Placental pericyte (primary cell): Measurements from ENCODE around the gene CT45A10. TPM values are rescaled to one million over a fixed set of nuclear protein-coding genes. Genes with fewer than 3 reads are reported as not detected.

Experiments
- total RNA-seq: library from RNA; depleted of rRNA; stranded (reverse); fragments of >200 nt; gene quantifications from 2 replicates; pipeline ENCODE4 v1.2.3, GENCODE V29; 2012

The CT45A10 gene
- not detected in 2 replicates for total RNA-seq

GRCh38 chrX:135893294-135893817 is at the start of gene CT45A10, which contains the start of gene SAGE1:
Gene CT45A10, minus strand, starts transcription at chrX:135893444. Its CDS starts 8,100 bp downstream, at chrX:135885344.
Gene SAGE1, plus strand, starts transcription at chrX:135893716. Its CDS starts 2,527 bp downstream, at chrX:135896243.

DNA sequence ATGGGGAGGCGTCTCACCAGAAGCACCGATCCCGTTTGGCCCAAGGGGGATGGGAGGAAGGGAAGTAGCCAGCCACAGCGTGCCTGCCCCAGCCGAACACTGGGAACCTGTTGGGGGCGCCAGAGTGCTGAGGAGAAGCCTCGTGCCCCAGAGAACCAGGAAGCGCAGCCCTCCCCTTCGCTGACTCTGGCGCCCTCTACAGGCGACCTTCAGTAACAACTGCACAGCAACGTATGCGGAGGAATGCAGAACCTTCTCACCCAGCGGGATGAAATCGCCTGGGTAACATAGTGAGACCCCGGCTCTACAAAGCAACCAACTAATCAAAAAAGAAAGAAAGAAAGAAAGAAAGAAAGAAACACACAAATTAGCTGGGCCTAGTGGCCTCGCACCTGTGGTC is 21.5 kb downstream of the CT45A10 start, which contains the start of gene CT45A9:
CT45A9 (minus strand) TSS at position 101 of the 400 bp plus-strand sequence. CDS start 3,751 bp downstream, outside the sequence.

DNA sequence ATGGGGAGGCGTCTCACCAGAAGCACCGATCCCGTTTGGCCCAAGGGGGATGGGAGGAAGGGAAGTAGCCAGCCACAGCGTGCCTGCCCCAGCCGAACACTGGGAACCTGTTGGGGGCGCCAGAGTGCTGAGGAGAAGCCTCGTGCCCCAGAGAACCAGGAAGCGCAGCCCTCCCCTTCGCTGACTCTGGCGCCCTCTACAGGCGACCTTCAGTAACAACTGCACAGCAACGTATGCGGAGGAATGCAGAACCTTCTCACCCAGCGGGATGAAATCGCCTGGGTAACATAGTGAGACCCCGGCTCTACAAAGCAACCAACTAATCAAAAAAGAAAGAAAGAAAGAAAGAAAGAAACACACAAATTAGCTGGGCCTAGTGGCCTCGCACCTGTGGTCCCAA is 38.8 kb downstream of the CT45A10 start, which contains the start of gene CT45A8:
CT45A8 (minus strand) TSS at position 101 of the 400 bp plus-strand sequence. CDS start 3,755 bp downstream, outside the sequence.

DNA sequence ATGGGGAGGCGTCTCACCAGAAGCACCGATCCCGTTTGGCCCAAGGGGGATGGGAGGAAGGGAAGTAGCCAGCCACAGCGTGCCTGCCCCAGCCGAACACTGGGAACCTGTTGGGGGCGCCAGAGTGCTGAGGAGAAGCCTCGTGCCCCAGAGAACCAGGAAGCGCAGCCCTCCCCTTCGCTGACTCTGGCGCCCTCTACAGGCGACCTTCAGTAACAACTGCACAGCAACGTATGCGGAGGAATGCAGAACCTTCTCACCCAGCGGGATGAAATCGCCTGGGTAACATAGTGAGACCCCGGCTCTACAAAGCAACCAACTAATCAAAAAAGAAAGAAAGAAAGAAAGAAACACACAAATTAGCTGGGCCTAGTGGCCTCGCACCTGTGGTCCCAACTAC is 56.1 kb downstream of the CT45A10 start, which contains the start of gene CT45A7:
CT45A7 (minus strand) TSS at position 101 of the 400 bp plus-strand sequence. CDS start 3,747 bp downstream, outside the sequence.

Other genes with a start within 250 kb of the CT45A10 start
- gene CT45A1, start 179.8 kb downstream of the CT45A10 start, total RNA-seq: not detected in 2 replicates
- not detected in 2 replicates for gene CT45A3, start 125.3 kb downstream of the CT45A10 start, total RNA-seq
- not detected in 2 replicates for gene CT45A5, start 107.9 kb downstream of the CT45A10 start, total RNA-seq
- not detected in 2 replicates for gene CT45A6, start 90.7 kb downstream of the CT45A10 start, total RNA-seq
- gene CT45A2, start 73.4 kb downstream of the CT45A10 start, total RNA-seq: not detected in 2 replicates
- not detected in 2 replicates for gene CT45A7, start 56.2 kb downstream of the CT45A10 start, total RNA-seq
- not detected in 2 replicates for gene CT45A8, start 38.9 kb downstream of the CT45A10 start, total RNA-seq
- gene CT45A9, start 21.6 kb downstream of the CT45A10 start, total RNA-seq: not detected in 2 replicates
- gene SAGE1, start 272 bp upstream of the CT45A10 start, total RNA-seq: not detected in 2 replicates
- gene MMGT1, start 80.5 kb upstream of the CT45A10 start, total RNA-seq: 19.3 and 32.4 TPM in 2 replicates
- gene SLC9A6, start 92.0 kb upstream of the CT45A10 start, total RNA-seq: 13.8 and 24.5 TPM in 2 replicates